ENCODE results near the gene PDZRN3. TPM values are rescaled to one million over a fixed set of nuclear protein-coding genes. Genes with fewer than 3 reads are reported as not detected.

Gene PDZRN3
- total RNA-seq, 1 donor from 2014 or later, result 135 TPM

- DNase-seq (ENCODE audit: low read depth), result peak; percentile 58
Observed at GRCh38 chr3:73427048-73427706, 197.6 kb downstream of the PDZRN3 start.

GRCh38 chr3:73426606-73427005, 198.1 kb downstream of the PDZRN3 start:
- DNase-seq (ENCODE audit: low read depth), result no peak

- no peak for DNase-seq (ENCODE audit: low read depth)
Observed at GRCh38 chr3:73423116-73423515, 201.6 kb downstream of the PDZRN3 start.

GRCh38 chr3:73422571-73422970, 202.2 kb downstream of the PDZRN3 start:
- DNase-seq (ENCODE audit: low read depth), result no peak

GRCh38 chr3:73419942-73420341, 204.8 kb downstream of the PDZRN3 start:
- DNase-seq (ENCODE audit: low read depth), result no peak

GRCh38 chr3:73419179-73419803, 205.4 kb downstream of the PDZRN3 start:
- DNase-seq (ENCODE audit: low read depth), result no peak

- no peak for DNase-seq (ENCODE audit: low read depth)
Observed at GRCh38 chr3:73418681-73419080, 206.1 kb downstream of the PDZRN3 start.

- no peak for DNase-seq (ENCODE audit: low read depth)
Observed at GRCh38 chr3:73415118-73415517, 209.6 kb downstream of the PDZRN3 start.

- no peak for DNase-seq (ENCODE audit: low read depth)
Observed at GRCh38 chr3:73413619-73414018, 211.1 kb downstream of the PDZRN3 start.

GRCh38 chr3:73411993-73412392, 212.7 kb downstream of the PDZRN3 start:
- no peak for DNase-seq (ENCODE audit: low read depth)

GRCh38 chr3:73411545-73411944, 213.2 kb downstream of the PDZRN3 start:
- no peak for DNase-seq (ENCODE audit: low read depth)

- peak; percentile 50 for DNase-seq (ENCODE audit: low read depth)
Observed at GRCh38 chr3:73409138-73409763, 215.5 kb downstream of the PDZRN3 start.

GRCh38 chr3:73408634-73409033, 216.1 kb downstream of the PDZRN3 start:
- no peak for DNase-seq (ENCODE audit: low read depth)

- DNase-seq (ENCODE audit: low read depth), result no peak
Observed at GRCh38 chr3:73407577-73407976, 217.2 kb downstream of the PDZRN3 start.

- no peak for DNase-seq (ENCODE audit: low read depth)
Observed at GRCh38 chr3:73405853-73406252, 218.9 kb downstream of the PDZRN3 start.

GRCh38 chr3:73405000-73405399, 219.7 kb downstream of the PDZRN3 start:
- DNase-seq (ENCODE audit: low read depth), result no peak

GRCh38 chr3:73404435-73404834, 220.3 kb downstream of the PDZRN3 start:
- DNase-seq (ENCODE audit: low read depth), result no peak

- no peak for DNase-seq (ENCODE audit: low read depth)
Observed at GRCh38 chr3:73403444-73403843, 221.3 kb downstream of the PDZRN3 start.

- DNase-seq (ENCODE audit: low read depth), result no peak
Observed at GRCh38 chr3:73401616-73402279, 223.0 kb downstream of the PDZRN3 start.

- DNase-seq (ENCODE audit: low read depth), result no peak
Observed at GRCh38 chr3:73401059-73401458, 223.7 kb downstream of the PDZRN3 start.

- DNase-seq (ENCODE audit: low read depth), result no peak
Observed at GRCh38 chr3:73399666-73400253, 225.0 kb downstream of the PDZRN3 start.

GRCh38 chr3:73399106-73399505, 225.6 kb downstream of the PDZRN3 start:
- DNase-seq (ENCODE audit: low read depth), result no peak

Data from myocyte (in vitro differentiated cells).